M059J (cell line): ENCODE data around the gene ADCY2. TPM values are rescaled to one million over a fixed set of nuclear protein-coding genes. Genes with fewer than 3 reads are reported as not detected.
A peak's percentile ranks its signal among the peaks of the same experiment; 100 is the strongest.
"Not testable (repeated sequence)": the region's sequence is repeated elsewhere in the genome, so short reads cannot be mapped to it uniquely, and the experiment has no call there.

ENCODE experiments used
- DNase-seq: peaks from one replicate; pipeline ENCODE4 v3.0.0-alpha.2; 2012; ENCODE audit warnings: low read depth
- total RNA-seq: library from RNA; depleted of rRNA; stranded (reverse); fragments of >200 nt; shearing (Covaris generic); gene quantifications from 2 replicates; pipeline ENCODE4 v1.2.3, GENCODE V29; 2014

The ADCY2 gene
- total RNA-seq, 1 experiment from 2014 or later, result not detected

GRCh38 chr5:7395432-7395946, 449 bp upstream of the ADCY2 start:
- no peak for DNase-seq

GRCh38 chr5:7396713-7397454, 946 bp downstream of the ADCY2 start:
- no peak for DNase-seq

- no peak for DNase-seq
Measured at GRCh38 chr5:7397937-7398336, 2.0 kb downstream of the ADCY2 start.

- DNase-seq, result no peak
Measured at GRCh38 chr5:7398596-7399280, 2.8 kb downstream of the ADCY2 start.

GRCh38 chr5:7405277-7405676, 9.3 kb downstream of the ADCY2 start:
- no peak for DNase-seq

GRCh38 chr5:7410936-7411511, 15.1 kb downstream of the ADCY2 start:
- no peak for DNase-seq

- DNase-seq, result no peak
Measured at GRCh38 chr5:7412409-7412808, 16.5 kb downstream of the ADCY2 start.

GRCh38 chr5:7415123-7415522, 19.2 kb downstream of the ADCY2 start:
- DNase-seq, result no peak

- no peak for DNase-seq
Measured at GRCh38 chr5:7415587-7416535, 19.9 kb downstream of the ADCY2 start.

- no peak for DNase-seq
Measured at GRCh38 chr5:7418276-7418675, 22.3 kb downstream of the ADCY2 start.

GRCh38 chr5:7419367-7419766, 23.4 kb downstream of the ADCY2 start:
- DNase-seq, result no peak

GRCh38 chr5:7419846-7420245, 23.9 kb downstream of the ADCY2 start:
- DNase-seq, result no peak

- no peak for DNase-seq
Measured at GRCh38 chr5:7420510-7421280, 24.8 kb downstream of the ADCY2 start.

GRCh38 chr5:7422316-7423106, 26.6 kb downstream of the ADCY2 start:
- no peak for DNase-seq

GRCh38 chr5:7423231-7423630, 27.3 kb downstream of the ADCY2 start:
- not testable (repeated sequence) for DNase-seq

GRCh38 chr5:7425830-7426229, 29.9 kb downstream of the ADCY2 start:
- DNase-seq, result peak; percentile 2

- DNase-seq, result no peak
Measured at GRCh38 chr5:7426284-7426683, 30.3 kb downstream of the ADCY2 start.

- no peak for DNase-seq
Measured at GRCh38 chr5:7434914-7435313, 39.0 kb downstream of the ADCY2 start.

- DNase-seq, result no peak
Measured at GRCh38 chr5:7435503-7435902, 39.6 kb downstream of the ADCY2 start.

GRCh38 chr5:7436521-7436920, 40.6 kb downstream of the ADCY2 start:
- no peak for DNase-seq
